Parathyroid adenoma (tissue), 2 donors: ENCODE results near the gene VAC14.
A peak's percentile ranks its signal among the peaks of the same experiment; 100 is the strongest.
"Not testable (repeated sequence)": the region's sequence is repeated elsewhere in the genome, so short reads cannot be mapped to it uniquely, and the experiment has no call there.

Experiments used
- H2AFZ ChIP-seq: fragments of 300-600 bp; sonication (generic); one replicate; pipeline ENCODE4 v1.7.0; 2017; ENCODE audit warnings: antibody characterized with exemption, mild to moderate bottlenecking
- H3K27ac ChIP-seq: fragments of 300-600 bp; sonication (generic); one replicate; pipeline ENCODE4 v1.7.0; 2017
- H3K27me3 ChIP-seq: fragments of 300-600 bp; sonication (generic); one replicate; pipeline ENCODE4 v1.7.0; 2017; ENCODE audit warnings: low read length; ENCODE audit not compliant: control insufficient read depth, insufficient read depth
- H3K36me3 ChIP-seq: fragments of 300-600 bp; sonication (generic); one replicate; pipeline ENCODE4 v1.7.0; 2017; ENCODE audit warnings: low read length; ENCODE audit not compliant: control insufficient read depth, insufficient read depth
- H3K4me1 ChIP-seq: fragments of 300-600 bp; sonication (generic); one replicate; pipeline ENCODE4 v1.7.0; 2017; ENCODE audit warnings: control low read depth
- H3K4me2 ChIP-seq: fragments of 300-600 bp; sonication (generic); one replicate; pipeline ENCODE4 v1.7.0; 2017; ENCODE audit warnings: low read length
- H3K4me3 ChIP-seq: fragments of 300-600 bp; sonication (generic); one replicate; pipeline ENCODE4 v1.7.0; 2017; ENCODE audit warnings: low read depth, low read length
- H3K79me2 ChIP-seq: fragments of 300-600 bp; sonication (generic); one replicate; pipeline ENCODE4 v1.7.0; 2017; ENCODE audit warnings: control low read depth
- H3K9ac ChIP-seq: fragments of 300-600 bp; sonication (generic); one replicate; pipeline ENCODE4 v1.7.0; 2017; ENCODE audit warnings: mild to moderate bottlenecking
- H3K9me3 ChIP-seq: fragments of 300-600 bp; sonication (generic); one replicate; pipeline ENCODE4 v1.7.0; 2017; ENCODE audit warnings: low read length; ENCODE audit not compliant: control insufficient read depth
- CTCF ChIP-seq: fragments of 300-600 bp; sonication (generic); IDR thresholded peaks from one replicate; pipeline ENCODE4 v1.7.0; 2017; ENCODE audit warnings: antibody characterized with exemption, mild to moderate bottlenecking
- donor health status: primary hyperparathyroidism.

Gene VAC14

GRCh38 chr16:70644763-70645597, 156.0 kb downstream of the VAC14 start:
- H2AFZ ChIP-seq, result no peak overlapping the region
- no peak overlapping the region for H3K4me3 ChIP-seq
- no peak overlapping the region for H3K27ac ChIP-seq
- H3K36me3 ChIP-seq, result no peaks in the 10 kb centered on the region
- H3K9me3 ChIP-seq, result no peaks in the 10 kb centered on the region
- H3K4me1 ChIP-seq, result peaks cover 3% of the 10 kb centered on the region
- H3K4me2 ChIP-seq, result no peak overlapping the region
- H3K79me2 ChIP-seq, result no peaks in the 10 kb centered on the region
- H3K27me3 ChIP-seq, result no peaks in the 10 kb centered on the region
- TF ChIP-seq CTCF, result no peak
- H3K9ac ChIP-seq, result no peak overlapping the region

GRCh38 chr16:70643264-70643663, 157.7 kb downstream of the VAC14 start:
- H3K4me3 ChIP-seq, H3K9me3 ChIP-seq, H3K36me3 ChIP-seq, H3K27me3 ChIP-seq, H3K9ac ChIP-seq, H3K27ac ChIP-seq, H3K4me1 ChIP-seq, H2AFZ ChIP-seq, H3K79me2 ChIP-seq, H3K4me2 ChIP-seq: not testable (repeated sequence)

GRCh38 chr16:70642633-70643032, 158.3 kb downstream of the VAC14 start:
- Histone ChIP-seq H3K4me3 (no peak overlapping the region), H3K9me3 (no peaks in the 10 kb centered on the region), H3K4me1 (peaks cover 8% of the 10 kb centered on the region), H3K4me2 (no peak overlapping the region), H3K79me2 (no peaks in the 10 kb centered on the region), H3K9ac (no peak overlapping the region), H3K27ac (no peak overlapping the region), H3K27me3 (no peaks in the 10 kb centered on the region), H2AFZ (no peak overlapping the region), H3K36me3 (no peaks in the 10 kb centered on the region)
- no peak for TF ChIP-seq CTCF

- H3K9ac ChIP-seq, result no peak overlapping the region
- no peak for TF ChIP-seq CTCF
Observed at GRCh38 chr16:70638814-70639792, 161.9 kb downstream of the VAC14 start.

More at GRCh38 chr16:70638814-70639792, 161.9 kb downstream of the VAC14 start:
- Histone ChIP-seq H3K4me2 (no peak overlapping the region), H2AFZ (peak overlapping the region; percentile 47), H3K36me3 (no peaks in the 10 kb centered on the region), H3K4me3 (no peak overlapping the region), H3K27ac (no peak overlapping the region), H3K27me3 (no peaks in the 10 kb centered on the region), H3K9me3 (no peaks in the 10 kb centered on the region), H3K4me1 (peaks cover 8% of the 10 kb centered on the region), H3K79me2 (no peaks in the 10 kb centered on the region)
